ENCODE measurements around the gene MGAT2. TPM values are rescaled to one million over a fixed set of nuclear protein-coding genes. Genes with fewer than 3 reads are reported as not detected.
"Not testable (repeated sequence)": the region's sequence is repeated elsewhere in the genome, so short reads cannot be mapped to it uniquely, and the experiment has no call there.

Gene MGAT2
- total RNA-seq, 1 experiment from 2014 or later, result 35.9 TPM

DNA sequence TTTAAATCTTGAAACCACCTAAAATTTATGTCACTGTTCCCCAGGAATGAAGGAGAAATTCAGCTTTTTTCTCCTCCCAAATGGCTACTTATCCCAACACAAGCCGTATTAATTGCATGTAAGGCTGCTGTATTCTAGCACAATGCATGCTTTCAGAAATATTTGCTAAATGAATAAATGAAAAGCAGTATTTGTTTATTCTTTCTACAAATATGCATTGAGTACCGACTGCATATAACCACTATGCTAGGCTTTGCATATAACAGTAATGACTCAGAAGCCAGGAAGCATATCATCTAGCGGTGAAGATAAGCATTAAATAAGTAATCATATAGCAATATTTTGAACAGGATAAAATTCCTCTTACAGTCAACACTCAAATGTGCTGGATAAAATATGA, 27.6 kb upstream of the MGAT2 start:
- DNase-seq, result no peak
- H3K36me3 ChIP-seq (replicated peaks; ENCODE audit: control insufficient read depth, insufficient read depth, low read length), result no peaks in the 10 kb centered on the region
- no peaks in the 10 kb centered on the region for H3K27me3 ChIP-seq (ENCODE audit: control insufficient read depth, insufficient read depth, low read length)
- no peak overlapping the region for H3K4me3 ChIP-seq (ENCODE audit: insufficient read depth, low read depth, low read length)

DNA sequence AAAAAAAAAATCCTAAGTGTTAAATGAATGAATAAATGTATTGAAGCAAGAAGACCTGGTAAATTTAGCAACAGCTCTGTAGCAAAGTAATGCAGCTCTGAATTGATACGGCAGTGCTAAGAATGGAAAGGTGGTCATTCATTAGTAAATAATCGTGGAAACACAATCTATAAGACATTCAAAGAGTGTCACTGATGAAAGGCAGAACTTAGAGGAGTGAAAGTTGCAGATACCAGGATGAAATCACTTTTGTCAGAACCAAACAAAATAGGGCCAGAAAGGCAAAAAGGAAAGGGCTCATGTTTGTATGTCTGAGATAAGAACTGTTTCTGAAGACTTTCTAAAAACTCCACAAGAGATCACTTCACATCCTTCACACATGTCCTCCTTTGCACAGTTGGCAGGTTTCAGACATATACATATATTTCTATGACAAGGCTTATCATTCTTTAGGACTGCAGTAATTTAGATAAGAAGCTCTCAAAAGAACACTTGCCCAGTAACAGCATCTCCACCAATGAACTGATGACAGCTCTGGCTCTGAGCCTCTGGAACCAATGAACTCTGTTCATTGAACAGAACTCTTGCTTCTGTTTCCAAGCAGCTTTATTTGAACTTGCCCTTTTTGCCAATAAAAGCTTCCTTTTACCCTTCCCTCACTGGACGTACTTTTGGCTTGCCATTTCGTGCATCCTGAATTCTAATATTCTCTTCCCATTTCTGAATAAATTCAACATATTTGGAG, 26.1 kb upstream of the MGAT2 start:
- Histone ChIP-seq H3K27me3 (ENCODE audit: control insufficient read depth, insufficient read depth, low read length) (no peaks in the 10 kb centered on the region), H3K36me3 (replicated peaks; ENCODE audit: control insufficient read depth, insufficient read depth, low read length) (no peaks in the 10 kb centered on the region), H3K4me3 (ENCODE audit: insufficient read depth, low read depth, low read length) (no peak overlapping the region)
- no peak for DNase-seq

DNA sequence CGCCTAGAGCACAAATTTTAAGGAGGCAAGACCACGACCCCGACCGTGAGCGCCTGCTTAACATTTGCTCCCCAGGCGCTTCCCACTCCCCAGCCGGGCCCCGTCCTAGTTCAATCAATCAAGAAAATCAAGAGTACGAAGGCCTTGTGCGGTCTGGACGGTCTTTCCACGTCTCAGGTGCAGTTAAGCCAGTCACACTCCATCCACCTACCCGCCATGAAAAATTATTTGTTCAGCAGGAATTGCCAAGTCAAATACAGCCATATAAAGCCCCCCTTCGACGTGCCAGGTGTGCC, 22.5 kb upstream of the MGAT2 start:
- H3K4me3 ChIP-seq (ENCODE audit: insufficient read depth, low read depth, low read length), result peak overlapping the region; percentile 93
- H3K27me3 ChIP-seq (ENCODE audit: control insufficient read depth, insufficient read depth, low read length), result no peaks in the 10 kb centered on the region
- peaks cover 1% of the 10 kb centered on the region; the same call in 1 of the 2 replicates for H3K36me3 ChIP-seq (replicated peaks; ENCODE audit: control insufficient read depth, insufficient read depth, low read length)
- peak; percentile 71 for DNase-seq

DNA sequence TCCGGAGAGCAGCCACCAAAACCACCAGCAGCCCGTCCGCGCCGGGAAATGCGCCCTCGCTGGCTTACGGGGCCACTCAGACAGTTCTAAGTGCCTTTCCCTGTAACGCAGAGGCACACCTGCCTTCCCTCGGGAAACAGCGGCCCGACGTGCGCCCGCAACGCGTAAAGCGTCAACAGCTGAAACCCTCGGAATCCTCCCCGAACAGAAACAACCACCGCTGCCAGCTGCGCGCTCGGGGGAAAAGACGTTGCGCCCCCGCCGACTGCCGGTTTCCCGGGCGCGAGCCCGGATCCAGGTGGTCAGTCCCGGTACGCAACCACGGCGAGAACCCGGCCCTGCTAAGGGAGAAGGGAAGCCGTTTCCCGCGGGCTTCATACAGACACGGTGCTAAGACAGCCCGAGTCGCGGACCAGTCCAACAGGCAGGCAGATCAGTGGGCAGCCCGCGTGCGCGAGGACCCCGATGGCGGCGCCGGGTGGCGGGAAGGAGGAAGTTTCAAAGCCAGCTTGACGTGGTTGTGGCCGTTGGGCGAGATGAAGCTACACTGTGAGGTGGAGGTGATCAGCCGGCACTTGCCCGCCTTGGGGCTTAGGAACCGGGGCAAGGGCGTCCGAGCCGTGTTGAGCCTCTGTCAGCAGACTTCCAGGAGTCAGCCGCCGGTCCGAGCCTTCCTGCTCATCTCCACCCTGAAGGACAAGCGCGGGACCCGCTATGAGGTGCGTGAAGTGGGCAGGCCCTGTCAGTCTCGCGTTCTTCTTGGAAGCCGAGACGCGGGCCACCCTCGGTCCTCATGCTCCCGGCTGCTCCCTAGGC, 21.9 kb upstream of the MGAT2 start, which contains the start of gene LRR1:
Gene LRR1, plus strand, starts transcription at position 456 of the 816 bp plus-strand sequence. Its CDS starts 81 bp downstream, at position 537.
- Histone ChIP-seq H3K27me3 (ENCODE audit: control insufficient read depth, insufficient read depth, low read length) (no peaks in the 10 kb centered on the region), H3K36me3 (replicated peaks; ENCODE audit: control insufficient read depth, insufficient read depth, low read length) (peaks cover 1% of the 10 kb centered on the region; the same call in 1 of the 2 replicates), H3K4me3 (ENCODE audit: insufficient read depth, low read depth, low read length) (peak within 1 kb of the TSS; percentile 93)
- DNase-seq, result peak; percentile 88

DNA sequence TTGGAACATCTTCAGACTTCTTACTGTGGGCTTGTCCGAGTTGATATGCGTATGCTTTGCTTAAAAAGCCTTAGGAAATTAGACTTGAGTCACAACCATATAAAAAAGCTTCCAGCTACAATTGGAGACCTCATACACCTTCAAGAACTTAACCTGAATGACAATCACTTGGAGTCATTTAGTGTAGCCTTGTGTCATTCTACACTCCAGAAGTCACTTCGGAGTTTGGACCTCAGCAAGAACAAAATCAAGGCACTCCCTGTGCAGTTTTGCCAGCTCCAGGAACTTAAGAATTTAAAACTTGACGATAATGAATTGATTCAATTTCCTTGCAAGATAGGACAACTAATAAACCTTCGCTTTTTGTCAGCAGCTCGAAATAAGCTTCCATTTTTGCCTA, 13.0 kb upstream of the MGAT2 start:
- Histone ChIP-seq H3K27me3 (ENCODE audit: control insufficient read depth, insufficient read depth, low read length) (no peaks in the 10 kb centered on the region), H3K4me3 (ENCODE audit: insufficient read depth, low read depth, low read length) (no peak overlapping the region), H3K36me3 (replicated peaks; ENCODE audit: control insufficient read depth, insufficient read depth, low read length) (peaks cover under 1% of the 10 kb centered on the region)
- DNase-seq, result no peak

DNA sequence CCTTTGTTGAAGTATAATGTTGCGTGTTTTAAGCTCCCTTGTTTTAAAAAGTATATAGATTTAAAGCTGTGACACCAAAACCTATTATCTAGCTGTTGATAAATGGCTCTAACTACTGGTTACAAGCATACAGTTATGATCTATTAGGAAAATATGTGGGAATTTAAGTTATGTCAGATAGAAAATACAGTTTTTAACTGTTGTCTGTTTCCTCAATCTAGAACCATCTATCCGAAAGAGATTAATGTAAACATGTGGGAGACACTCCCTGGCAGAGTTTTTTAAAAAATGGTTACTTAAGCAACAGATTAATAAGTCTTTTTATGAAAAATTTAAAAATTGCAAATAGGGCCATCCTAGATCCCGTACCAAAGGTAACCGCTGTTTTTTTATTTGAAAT, 8.3 kb upstream of the MGAT2 start:
- Histone ChIP-seq H3K27me3 (ENCODE audit: control insufficient read depth, insufficient read depth, low read length) (no peaks in the 10 kb centered on the region), H3K4me3 (ENCODE audit: insufficient read depth, low read depth, low read length) (no peak overlapping the region), H3K36me3 (replicated peaks; ENCODE audit: control insufficient read depth, insufficient read depth, low read length) (no peaks in the 10 kb centered on the region)
- no peak for DNase-seq

DNA sequence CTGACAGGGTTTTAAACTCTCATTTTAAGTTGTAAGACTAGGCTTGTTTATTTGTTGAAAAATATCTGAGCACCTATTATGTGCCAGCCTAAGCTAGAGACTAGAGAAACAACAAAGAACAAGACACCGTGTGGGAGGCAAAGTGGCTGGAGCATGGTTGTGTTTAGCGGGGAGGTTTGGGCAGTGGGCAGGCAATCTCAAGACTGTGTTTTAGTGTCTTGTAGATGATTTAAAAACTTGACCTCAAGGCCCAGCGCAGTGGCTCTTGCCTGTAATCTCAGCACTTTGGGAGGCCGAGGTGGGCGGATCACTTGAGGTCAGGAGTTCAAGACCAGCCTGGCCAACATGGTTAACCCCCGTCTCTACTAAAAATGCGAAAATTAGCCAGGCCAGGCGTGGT, 7.9 kb upstream of the MGAT2 start:
- DNase-seq, result no peak
- H3K4me3 ChIP-seq (ENCODE audit: insufficient read depth, low read depth, low read length), result no peak overlapping the region
- no peaks in the 10 kb centered on the region for H3K27me3 ChIP-seq (ENCODE audit: control insufficient read depth, insufficient read depth, low read length)
- no peaks in the 10 kb centered on the region for H3K36me3 ChIP-seq (replicated peaks; ENCODE audit: control insufficient read depth, insufficient read depth, low read length)

DNA sequence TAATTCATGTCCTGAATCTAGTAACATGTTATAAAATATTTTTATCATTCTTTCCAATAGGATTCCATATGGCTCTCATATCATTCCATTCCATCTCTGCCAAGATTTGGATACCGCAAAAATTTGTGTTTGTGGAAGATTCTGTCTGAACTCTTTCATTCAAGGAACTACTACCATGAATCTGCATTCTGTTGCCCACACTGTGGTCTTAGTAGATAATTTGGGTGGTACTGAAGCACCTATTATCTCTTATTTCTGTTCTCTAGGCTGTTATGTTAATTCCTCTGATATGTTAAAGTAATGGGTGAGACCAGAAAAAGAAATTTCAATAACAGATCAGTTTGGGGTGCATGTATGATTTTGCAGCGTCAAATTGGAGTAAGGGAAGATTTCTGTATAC, 6.4 kb upstream of the MGAT2 start:
- Histone ChIP-seq H3K36me3 (replicated peaks; ENCODE audit: control insufficient read depth, insufficient read depth, low read length) (peaks cover 3% of the 10 kb centered on the region), H3K4me3 (ENCODE audit: insufficient read depth, low read depth, low read length) (no peak overlapping the region), H3K27me3 (ENCODE audit: control insufficient read depth, insufficient read depth, low read length) (no peaks in the 10 kb centered on the region)
- no peak for DNase-seq

DNA sequence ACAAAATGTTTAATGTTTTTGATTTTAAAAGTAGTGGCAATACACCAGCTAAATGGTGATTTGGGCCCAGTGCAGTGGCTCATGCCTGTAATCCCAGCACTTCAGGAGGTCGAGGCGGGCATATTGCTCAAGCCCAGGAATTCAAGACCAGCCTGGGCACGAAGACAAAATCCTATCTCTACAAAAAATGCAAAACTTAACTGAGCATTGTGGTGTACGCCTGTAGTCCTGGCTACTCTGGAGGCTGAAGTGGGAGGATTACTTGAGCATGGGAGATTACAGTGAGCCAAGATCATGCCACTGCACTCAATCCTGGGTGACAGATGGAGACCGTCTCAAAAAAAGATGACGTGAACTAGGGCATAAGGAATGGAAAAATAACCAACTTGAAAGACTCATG, 4.8 kb upstream of the MGAT2 start:
- Histone ChIP-seq H3K4me3 (ENCODE audit: insufficient read depth, low read depth, low read length) (no peak overlapping the region), H3K36me3 (replicated peaks; ENCODE audit: control insufficient read depth, insufficient read depth, low read length) (peaks cover 3% of the 10 kb centered on the region), H3K27me3 (ENCODE audit: control insufficient read depth, insufficient read depth, low read length) (no peaks in the 10 kb centered on the region)
- DNase-seq, result no peak

DNA sequence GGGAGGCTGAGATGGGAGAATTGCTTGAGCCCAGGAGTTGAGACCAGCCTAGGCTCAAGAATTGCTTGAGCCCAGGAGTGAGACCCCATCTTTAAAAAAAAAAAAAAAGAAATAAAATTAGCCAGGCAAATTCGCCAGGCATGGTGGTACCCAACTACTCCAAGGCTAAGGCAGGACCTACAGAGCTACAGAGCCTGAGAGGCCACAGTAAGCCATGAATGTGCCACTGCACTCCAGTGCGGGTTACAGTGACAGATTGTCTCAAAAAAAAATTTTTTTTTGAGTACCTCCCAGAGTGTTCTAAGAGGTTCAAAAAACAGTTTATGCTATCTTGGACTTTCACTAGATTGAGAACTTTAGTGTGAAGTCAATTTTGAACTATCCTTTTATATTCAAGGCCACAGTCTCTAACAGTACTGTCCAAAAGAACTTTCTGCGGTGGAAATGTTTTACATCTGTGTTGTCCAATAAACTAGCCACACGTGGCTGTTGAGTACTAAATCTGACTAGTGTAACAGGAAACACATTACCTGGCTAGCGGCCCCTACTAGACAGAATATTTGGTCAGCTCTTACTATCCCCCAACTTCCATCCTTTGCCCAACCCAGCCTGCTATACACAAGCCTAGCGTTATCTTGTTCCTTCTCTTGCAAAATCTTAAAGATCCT, 2.6 kb upstream of the MGAT2 start:
- no peak overlapping the region for H3K4me3 ChIP-seq (ENCODE audit: insufficient read depth, low read depth, low read length)
- H3K27me3 ChIP-seq (ENCODE audit: control insufficient read depth, insufficient read depth, low read length), result no peaks in the 10 kb centered on the region
- peaks cover 3% of the 10 kb centered on the region for H3K36me3 ChIP-seq (replicated peaks; ENCODE audit: control insufficient read depth, insufficient read depth, low read length)
- no peak for DNase-seq

DNA sequence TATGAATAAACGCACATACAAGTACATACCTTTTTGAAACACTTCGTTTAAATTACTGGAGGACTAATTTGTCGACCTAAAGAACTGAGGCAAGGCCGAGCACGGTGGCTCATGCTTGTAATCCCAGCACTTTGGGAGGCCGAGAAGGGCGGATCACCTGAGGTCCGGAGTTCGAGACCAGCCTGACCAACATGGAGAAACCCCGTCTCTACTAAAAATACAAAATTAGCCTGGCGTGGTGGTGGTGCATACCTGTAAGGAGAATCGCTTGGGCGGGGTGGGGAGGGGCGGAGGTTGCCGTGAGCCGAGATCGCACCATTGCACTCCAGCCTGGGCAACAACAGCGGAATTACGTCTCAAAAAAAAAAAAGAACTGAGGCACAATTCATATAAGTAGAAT, 1.3 kb upstream of the MGAT2 start:
- H3K4me3 ChIP-seq (ENCODE audit: insufficient read depth, low read depth, low read length), result peak overlapping the region; percentile 91
- DNase-seq; H3K27me3 ChIP-seq (ENCODE audit: control insufficient read depth, insufficient read depth, low read length); H3K36me3 ChIP-seq (replicated peaks; ENCODE audit: control insufficient read depth, insufficient read depth, low read length): not testable (repeated sequence)

DNA sequence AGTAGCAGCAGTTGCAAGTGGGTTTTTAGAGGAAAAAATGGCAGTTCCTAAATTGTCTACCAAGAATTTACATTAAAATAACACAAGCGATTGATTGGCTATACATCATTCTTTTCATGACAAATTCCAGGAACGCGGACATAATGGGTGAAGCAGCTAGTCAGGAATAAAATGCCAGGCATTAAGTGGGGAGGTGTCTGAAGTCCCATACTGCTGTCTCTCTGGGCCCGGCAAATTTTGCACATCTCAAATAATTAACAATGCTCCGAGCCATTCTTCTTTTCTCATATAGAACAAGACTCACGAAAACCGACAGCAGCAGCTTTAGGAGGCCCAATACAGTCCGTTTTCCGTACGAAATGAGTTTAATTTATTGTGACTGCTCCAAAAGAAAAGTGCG, 869 bp upstream of the MGAT2 start:
- H3K4me3 ChIP-seq (ENCODE audit: insufficient read depth, low read depth, low read length), result peak overlapping the region; percentile 91
- H3K27me3 ChIP-seq (ENCODE audit: control insufficient read depth, insufficient read depth, low read length), result no peaks in the 10 kb centered on the region
- H3K36me3 ChIP-seq (replicated peaks; ENCODE audit: control insufficient read depth, insufficient read depth, low read length), result peaks cover 3% of the 10 kb centered on the region
- DNase-seq, result no peak

DNA sequence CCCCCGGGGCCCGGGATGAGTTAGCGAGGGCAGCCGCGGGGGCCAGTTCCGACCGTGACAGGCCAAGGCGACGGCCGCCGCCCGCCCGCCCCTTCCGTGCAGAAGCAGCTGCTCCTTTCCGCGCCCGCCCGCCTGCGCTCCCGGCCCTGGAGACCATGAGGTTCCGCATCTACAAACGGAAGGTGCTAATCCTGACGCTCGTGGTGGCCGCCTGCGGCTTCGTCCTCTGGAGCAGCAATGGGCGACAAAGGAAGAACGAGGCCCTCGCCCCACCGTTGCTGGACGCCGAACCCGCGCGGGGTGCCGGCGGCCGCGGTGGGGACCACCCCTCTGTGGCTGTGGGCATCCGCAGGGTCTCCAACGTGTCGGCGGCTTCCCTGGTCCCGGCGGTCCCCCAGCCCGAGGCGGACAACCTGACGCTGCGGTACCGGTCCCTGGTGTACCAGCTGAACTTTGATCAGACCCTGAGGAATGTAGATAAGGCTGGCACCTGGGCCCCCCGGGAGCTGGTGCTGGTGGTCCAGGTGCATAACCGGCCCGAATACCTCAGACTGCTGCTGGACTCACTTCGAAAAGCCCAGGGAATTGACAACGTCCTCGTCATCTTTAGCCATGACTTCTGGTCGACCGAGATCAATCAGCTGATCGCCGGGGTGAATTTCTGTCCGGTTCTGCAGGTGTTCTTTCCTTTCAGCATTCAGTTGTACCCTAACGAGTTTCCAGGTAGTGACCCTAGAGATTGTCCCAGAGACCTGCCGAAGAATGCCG, 699 bp downstream of the MGAT2 start:
- Histone ChIP-seq H3K27me3 (ENCODE audit: control insufficient read depth, insufficient read depth, low read length) (no peaks in the 10 kb centered on the region), H3K4me3 (ENCODE audit: insufficient read depth, low read depth, low read length) (peak overlapping the region; percentile 91), H3K36me3 (replicated peaks; ENCODE audit: control insufficient read depth, insufficient read depth, low read length) (peaks cover 9% of the 10 kb centered on the region)
- peak; percentile 75 for DNase-seq

DNA sequence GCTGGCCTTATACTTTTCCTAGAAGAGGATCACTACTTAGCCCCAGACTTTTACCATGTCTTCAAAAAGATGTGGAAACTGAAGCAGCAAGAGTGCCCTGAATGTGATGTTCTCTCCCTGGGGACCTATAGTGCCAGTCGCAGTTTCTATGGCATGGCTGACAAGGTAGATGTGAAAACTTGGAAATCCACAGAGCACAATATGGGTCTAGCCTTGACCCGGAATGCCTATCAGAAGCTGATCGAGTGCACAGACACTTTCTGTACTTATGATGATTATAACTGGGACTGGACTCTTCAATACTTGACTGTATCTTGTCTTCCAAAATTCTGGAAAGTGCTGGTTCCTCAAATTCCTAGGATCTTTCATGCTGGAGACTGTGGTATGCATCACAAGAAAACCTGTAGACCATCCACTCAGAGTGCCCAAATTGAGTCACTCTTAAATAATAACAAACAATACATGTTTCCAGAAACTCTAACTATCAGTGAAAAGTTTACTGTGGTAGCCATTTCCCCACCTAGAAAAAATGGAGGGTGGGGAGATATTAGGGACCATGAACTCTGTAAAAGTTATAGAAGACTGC, 1.5 kb downstream of the MGAT2 start:
- H3K36me3 ChIP-seq (replicated peaks; ENCODE audit: control insufficient read depth, insufficient read depth, low read length), result peaks cover 11% of the 10 kb centered on the region

More for the DNA sequence above, 1.5 kb downstream of the MGAT2 start:
- H3K27me3 ChIP-seq (ENCODE audit: control insufficient read depth, insufficient read depth, low read length), result no peaks in the 10 kb centered on the region
- peak; percentile 29 for DNase-seq
- peak overlapping the region; percentile 91; the same call in 1 of the 2 replicates for H3K4me3 ChIP-seq (ENCODE audit: insufficient read depth, low read depth, low read length)
